Measurements from ENCODE around the gene XKR7.

GRCh38 chr20:31933698-31934097 is 34.3 kb upstream of the XKR7 start:
- TF ChIP-seq CTCF (IDR thresholded peaks at IDR 0.05), result no peak
- TF ChIP-seq POLR2A (IDR thresholded peaks at IDR 0.05), result no peak
- no peak for TF ChIP-seq POLR2AphosphoS5 (IDR thresholded peaks at IDR 0.05)

Measured in transverse colon (tissue), 4 donors.